MCF 10A (cell line): Measurements from ENCODE around the gene BSND. TPM values are rescaled to one million over a fixed set of nuclear protein-coding genes. Genes with fewer than 3 reads are reported as not detected.

Experiments
- BruUV-seq: library from RNA; stranded (reverse); fragments of 400-500 nt; replicated peaks from 2 replicates; lab custom pipeline; 2021; lab: Mats Ljungman, UMichigan
- CTCF ChIA-PET: fragments of 300-600 bp; sonication (Branson Sonifier 250); formaldehyde crosslinking; extraction: SDS; loops from one replicate; lab custom pipeline; 2021; ENCODE audit warnings: antibody characterized with exemption, inconsistent platforms; lab: Yijun Ruan, JAX
- POLR2A ChIA-PET: fragments of 300-600, 350-650 bp; sonication (Branson Sonifier 250); formaldehyde crosslinking; extraction: SDS; loops from one replicate; lab custom pipeline; 2020; ENCODE audit warnings: antibody characterized with exemption, inconsistent platforms; lab: Yijun Ruan, JAX
- DNase-seq: peaks from one replicate; pipeline ENCODE4 v3.0.0-alpha.2; 2018; ENCODE audit not compliant: unreplicated experiment
- H3K27ac Mint-ChIP-seq: one replicate; pipeline ENCODE4 v1.8.0; 2022; ENCODE audit warnings: mild to moderate bottlenecking, low read depth, mixed read lengths; ENCODE audit not compliant: unreplicated experiment
- H3K27me3 Mint-ChIP-seq: one replicate; pipeline ENCODE4 v1.8.0; 2022; ENCODE audit warnings: mixed read lengths; ENCODE audit not compliant: insufficient read depth, unreplicated experiment
- H3K36me3 Mint-ChIP-seq: one replicate; pipeline ENCODE4 v1.8.0; 2022; ENCODE audit warnings: mild to moderate bottlenecking, moderate library complexity, mixed read lengths; ENCODE audit not compliant: insufficient read depth, unreplicated experiment
- H3K4me1 Mint-ChIP-seq: one replicate; pipeline ENCODE4 v1.8.0; 2022; ENCODE audit warnings: mixed read lengths; ENCODE audit not compliant: insufficient read depth, unreplicated experiment
- H3K4me3 Mint-ChIP-seq: one replicate; pipeline ENCODE4 v1.8.0; 2022; ENCODE audit warnings: mild to moderate bottlenecking, moderate library complexity, mixed read lengths; ENCODE audit not compliant: unreplicated experiment
- H3K9me3 Mint-ChIP-seq: one replicate; pipeline ENCODE4 v1.8.0; 2022; ENCODE audit warnings: mixed read lengths; ENCODE audit not compliant: unreplicated experiment
- intact Hi-C: fragments of 100-400 bp; cut with micrococcal nuclease; formaldehyde crosslinking; loops from 2 replicates; pipeline ENCODE4 v1.14.1; 2022
- total RNA-seq: library from RNA; stranded (reverse); gene quantifications from 2 replicates; pipeline ENCODE4 v1.2.3, GENCODE V29; 2022
- TF ChIP-seq, protein P1 (sequence below): fragments of 200-600 bp; IDR thresholded peaks from one replicate; pipeline ENCODE4 v1.8.0; 2022; ENCODE audit warnings: antibody characterized with exemption, mild to moderate bottlenecking; ENCODE audit not compliant: unreplicated experiment

The BSND gene
- total RNA-seq, 1 experiment from 2014 or later: not detected

DNA sequence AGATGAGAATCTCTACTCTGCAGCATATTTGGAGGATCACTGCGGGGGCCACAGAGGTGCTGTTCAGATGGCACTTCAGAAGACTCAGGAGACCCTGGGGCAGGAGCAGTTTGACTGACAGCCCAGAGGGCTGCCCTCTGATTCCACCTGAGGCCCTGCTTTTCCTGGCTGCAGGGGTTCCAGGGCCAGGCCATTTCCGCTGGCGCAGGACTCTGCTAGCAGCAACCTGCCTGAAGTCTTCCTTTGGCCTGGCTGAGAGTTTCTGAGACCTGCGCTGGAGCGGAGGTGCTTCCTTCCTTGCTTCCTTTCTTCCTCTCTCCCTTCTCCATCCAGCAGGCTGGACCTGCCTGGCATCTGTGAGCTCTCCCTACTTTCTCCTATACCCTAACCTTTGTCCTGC is 52.4 kb downstream of the BSND start:
- CTCF ChIA-PET: no interaction called here
- Mint-ChIP-seq H3K27me3 (no peaks in the 10 kb centered on the region), H3K27ac (no peak overlapping the region), H3K36me3 (no peaks in the 10 kb centered on the region), H3K4me3 (no peak overlapping the region), H3K4me1 (no peaks in the 10 kb centered on the region), H3K9me3 (no peaks in the 10 kb centered on the region)
- TF ChIP-seq, protein P1, sequence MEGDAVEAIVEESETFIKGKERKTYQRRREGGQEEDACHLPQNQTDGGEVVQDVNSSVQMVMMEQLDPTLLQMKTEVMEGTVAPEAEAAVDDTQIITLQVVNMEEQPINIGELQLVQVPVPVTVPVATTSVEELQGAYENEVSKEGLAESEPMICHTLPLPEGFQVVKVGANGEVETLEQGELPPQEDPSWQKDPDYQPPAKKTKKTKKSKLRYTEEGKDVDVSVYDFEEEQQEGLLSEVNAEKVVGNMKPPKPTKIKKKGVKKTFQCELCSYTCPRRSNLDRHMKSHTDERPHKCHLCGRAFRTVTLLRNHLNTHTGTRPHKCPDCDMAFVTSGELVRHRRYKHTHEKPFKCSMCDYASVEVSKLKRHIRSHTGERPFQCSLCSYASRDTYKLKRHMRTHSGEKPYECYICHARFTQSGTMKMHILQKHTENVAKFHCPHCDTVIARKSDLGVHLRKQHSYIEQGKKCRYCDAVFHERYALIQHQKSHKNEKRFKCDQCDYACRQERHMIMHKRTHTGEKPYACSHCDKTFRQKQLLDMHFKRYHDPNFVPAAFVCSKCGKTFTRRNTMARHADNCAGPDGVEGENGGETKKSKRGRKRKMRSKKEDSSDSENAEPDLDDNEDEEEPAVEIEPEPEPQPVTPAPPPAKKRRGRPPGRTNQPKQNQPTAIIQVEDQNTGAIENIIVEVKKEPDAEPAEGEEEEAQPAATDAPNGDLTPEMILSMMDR: no peak
- POLR2A ChIA-PET: no interaction called here
- no peak for DNase-seq
- BruUV-seq: no TSS peak
- intact Hi-C loops: no loop called here

DNA sequence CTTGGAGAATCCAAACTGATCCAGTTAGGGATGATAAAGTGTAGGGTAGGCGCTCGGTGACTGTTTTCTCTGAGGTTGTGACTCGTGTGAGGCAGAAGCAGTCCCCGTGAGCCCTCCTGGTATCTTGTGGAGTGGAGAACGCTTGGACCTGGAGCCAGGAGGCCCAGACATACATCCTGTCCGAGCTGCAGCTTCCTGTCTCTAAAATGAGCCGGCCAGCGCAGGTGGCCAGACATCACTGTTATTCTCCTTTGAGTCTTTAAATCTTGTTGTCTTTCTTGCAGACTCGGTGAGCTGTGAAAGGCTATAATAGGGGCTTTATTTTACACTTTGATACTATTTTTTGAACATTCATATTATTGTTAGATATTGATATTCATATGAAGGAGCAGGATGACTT is 52.9 kb downstream of the BSND start:
- H3K4me3 Mint-ChIP-seq: no peak overlapping the region
- TF ChIP-seq, protein P1: no peak
- ChIA-PET CTCF (no interaction called here), POLR2A (no interaction called here)
- no TSS peak for BruUV-seq
- no peaks in the 10 kb centered on the region for H3K36me3 Mint-ChIP-seq
- H3K9me3 Mint-ChIP-seq: no peaks in the 10 kb centered on the region
- DNase-seq: no peak
- H3K27me3 Mint-ChIP-seq: no peaks in the 10 kb centered on the region
- intact Hi-C loops: no loop called here
- H3K27ac Mint-ChIP-seq: no peak overlapping the region
- H3K4me1 Mint-ChIP-seq: no peaks in the 10 kb centered on the region

DNA sequence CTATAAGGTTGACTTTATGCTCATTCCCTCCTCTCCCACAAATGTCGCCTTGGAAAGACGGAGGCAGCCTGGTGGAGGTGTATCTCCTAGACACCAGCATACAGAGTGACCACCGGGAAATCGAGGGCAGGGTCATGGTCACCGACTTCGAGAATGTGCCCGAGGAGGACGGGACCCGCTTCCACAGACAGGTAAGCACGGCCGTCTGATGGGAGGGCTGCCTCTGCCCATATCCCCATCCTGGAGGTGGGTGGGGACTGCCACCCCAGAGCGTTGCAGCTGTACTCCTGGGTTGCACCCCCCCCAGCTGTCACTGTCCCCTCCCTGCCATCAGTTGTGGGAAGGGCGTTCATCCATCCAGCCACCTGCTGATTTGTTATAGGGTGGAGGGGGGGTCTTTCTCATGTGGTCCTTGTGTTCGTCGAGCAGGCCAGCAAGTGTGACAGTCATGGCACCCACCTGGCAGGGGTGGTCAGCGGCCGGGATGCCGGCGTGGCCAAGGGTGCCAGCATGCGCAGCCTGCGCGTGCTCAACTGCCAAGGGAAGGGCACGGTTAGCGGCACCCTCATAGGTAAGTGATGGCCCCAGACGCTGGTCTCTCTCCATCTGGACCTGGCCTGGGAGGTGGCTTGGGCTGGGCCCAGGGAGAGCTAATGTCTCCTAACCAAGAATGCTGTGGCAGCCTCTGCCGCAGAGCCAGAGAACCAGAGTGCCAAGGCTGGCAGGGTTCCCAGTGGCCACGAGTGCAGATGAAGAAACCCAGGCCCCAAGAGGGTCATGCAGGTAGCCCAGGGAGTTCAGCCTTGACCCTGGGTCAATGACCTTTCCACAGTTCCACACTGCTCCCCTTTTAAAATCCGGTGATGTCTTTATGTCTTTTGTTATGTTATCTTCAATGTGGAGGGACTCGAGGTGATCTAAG is 53.7 kb downstream of the BSND start:
- DNase-seq: no peak
- POLR2A ChIA-PET: no interaction called here
- Mint-ChIP-seq H3K27me3 (no peaks in the 10 kb centered on the region), H3K27ac (no peak overlapping the region), H3K36me3 (no peaks in the 10 kb centered on the region), H3K4me3 (no peak overlapping the region), H3K9me3 (no peaks in the 10 kb centered on the region), H3K4me1 (no peaks in the 10 kb centered on the region)
- intact Hi-C loops: no loop called here
- CTCF ChIA-PET: no interaction called here
- TF ChIP-seq, protein P1: no peak
- no TSS peak for BruUV-seq

DNA sequence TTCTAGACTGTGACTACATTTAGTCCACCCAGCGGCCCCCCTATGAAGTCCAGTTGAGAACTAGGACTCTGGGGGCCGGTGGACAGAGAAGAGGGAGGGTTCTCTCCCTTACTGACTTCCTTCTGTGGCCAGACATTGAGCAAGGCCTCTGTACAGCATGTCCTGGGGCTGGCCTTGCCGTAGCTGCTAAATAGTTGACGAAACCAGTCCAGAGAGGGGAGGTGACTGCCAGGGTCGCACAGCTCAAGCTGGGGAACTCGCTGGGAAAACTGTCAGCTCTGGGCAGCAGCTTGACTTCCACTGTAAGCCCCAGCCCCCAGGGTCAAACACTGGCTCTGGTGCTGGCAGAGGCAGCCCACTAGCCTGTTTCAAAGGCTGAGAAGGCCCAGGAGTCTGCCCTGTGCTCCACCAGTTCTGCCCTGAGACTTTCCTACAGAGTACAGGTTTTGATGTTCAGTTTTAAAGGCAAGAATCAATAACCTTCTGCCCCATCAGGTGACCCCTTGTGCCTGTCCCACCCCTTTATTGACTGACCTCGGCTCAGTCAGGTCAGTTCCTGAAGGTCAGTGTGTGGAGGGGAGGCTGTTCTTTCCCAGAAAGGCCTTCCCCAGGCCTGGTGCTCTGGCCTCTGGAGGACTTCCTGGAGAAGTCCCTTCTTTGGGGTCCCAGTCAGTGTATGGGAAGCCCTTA is 54.7 kb downstream of the BSND start:
- no peak overlapping the region for H3K4me3 Mint-ChIP-seq
- H3K27me3 Mint-ChIP-seq: no peaks in the 10 kb centered on the region
- intact Hi-C loops: no loop called here
- no peaks in the 10 kb centered on the region for H3K4me1 Mint-ChIP-seq
- POLR2A ChIA-PET: no interaction called here
- CTCF ChIA-PET: no interaction called here
- no peak for DNase-seq
- no TSS peak for BruUV-seq
- TF ChIP-seq, protein P1: no peak
- no peaks in the 10 kb centered on the region for H3K36me3 Mint-ChIP-seq
- no peaks in the 10 kb centered on the region for H3K9me3 Mint-ChIP-seq
- no peak overlapping the region for H3K27ac Mint-ChIP-seq
